ENCODE measurements around the gene C12orf76.
"Not testable (repeated sequence)": the region's sequence is repeated elsewhere in the genome, so short reads cannot be mapped to it uniquely, and the experiment has no call there.

The C12orf76 gene, protein sequence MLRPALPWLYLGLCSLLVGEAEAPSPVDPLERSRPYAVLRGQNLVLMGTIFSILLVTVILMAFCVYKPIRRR

DNA sequence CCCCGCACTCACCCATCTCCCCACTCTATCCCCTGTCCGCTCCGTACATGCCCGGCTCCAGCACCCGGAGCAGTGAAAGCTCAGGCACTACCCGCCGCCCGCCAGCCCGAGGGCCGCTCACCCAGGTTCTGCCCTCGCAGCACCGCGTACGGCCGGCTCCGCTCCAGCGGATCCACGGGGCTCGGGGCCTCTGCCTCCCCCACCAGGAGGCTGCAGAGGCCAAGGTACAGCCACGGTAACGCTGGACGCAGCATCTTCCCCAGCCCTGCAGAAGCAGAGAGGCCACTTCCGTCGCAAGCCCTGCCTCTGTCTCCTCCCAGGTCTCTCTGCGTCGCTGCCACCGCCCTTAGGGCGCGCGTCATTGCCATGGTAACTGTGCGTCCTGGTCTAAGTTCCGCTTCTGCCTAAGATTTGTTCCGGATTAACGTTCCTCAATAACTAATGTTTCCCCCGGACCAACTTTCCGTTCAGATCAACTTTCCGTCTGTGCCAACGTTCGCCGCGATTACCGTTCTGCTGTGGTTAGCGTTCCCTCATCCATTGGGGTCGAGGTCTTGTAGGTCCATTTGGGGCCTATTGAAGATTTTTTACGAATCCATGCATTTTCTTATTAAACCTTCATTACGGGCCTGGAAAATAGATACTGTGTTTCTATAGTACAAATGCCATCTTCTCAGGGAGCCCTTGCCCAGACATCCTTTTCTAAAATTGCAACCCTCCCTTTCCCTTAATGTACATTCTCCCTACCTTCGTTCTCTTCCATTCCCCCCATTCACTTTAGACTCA lies at the start of gene C12orf76:
TSS of gene C12orf76 (minus strand) at position 281 of the 786 bp plus-strand sequence. CDS start at position 254, 27 bp downstream.
- peak; percentile 96 for DNase-seq (ENCODE audit: low spot score)

DNA sequence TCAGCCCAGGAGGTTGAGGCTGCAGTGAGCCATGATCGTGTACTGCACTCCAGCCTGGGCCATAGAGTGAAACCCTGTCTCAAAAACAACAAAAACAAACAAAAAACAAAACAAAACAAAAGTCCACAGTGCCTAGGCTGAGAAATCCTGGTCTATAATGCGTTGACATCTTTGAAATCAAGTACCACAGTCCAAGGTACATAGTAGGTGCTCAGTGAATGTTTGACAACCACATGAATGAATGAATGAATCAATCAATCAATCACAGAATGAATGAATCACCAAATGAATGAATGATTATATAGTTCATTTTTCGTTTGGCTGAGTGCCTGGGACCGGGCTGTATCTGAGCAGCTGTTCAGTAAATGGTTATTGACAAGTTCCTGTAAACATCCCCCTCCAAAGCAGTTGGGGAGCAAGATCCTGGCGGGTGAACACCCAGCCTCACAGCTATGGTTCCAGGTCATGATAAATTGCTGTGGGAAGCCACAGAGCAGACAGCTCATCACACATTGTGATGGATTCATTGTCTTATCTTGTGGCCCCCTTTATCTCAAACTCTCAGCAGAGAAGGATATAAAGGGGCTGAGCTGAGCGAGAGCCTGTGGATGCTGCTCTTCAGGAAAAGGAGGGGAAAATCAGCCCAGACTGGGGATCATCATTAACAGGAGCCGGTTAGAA lies 45.4 kb upstream of the C12orf76 start:
- no peak for DNase-seq (ENCODE audit: low spot score)

DNA sequence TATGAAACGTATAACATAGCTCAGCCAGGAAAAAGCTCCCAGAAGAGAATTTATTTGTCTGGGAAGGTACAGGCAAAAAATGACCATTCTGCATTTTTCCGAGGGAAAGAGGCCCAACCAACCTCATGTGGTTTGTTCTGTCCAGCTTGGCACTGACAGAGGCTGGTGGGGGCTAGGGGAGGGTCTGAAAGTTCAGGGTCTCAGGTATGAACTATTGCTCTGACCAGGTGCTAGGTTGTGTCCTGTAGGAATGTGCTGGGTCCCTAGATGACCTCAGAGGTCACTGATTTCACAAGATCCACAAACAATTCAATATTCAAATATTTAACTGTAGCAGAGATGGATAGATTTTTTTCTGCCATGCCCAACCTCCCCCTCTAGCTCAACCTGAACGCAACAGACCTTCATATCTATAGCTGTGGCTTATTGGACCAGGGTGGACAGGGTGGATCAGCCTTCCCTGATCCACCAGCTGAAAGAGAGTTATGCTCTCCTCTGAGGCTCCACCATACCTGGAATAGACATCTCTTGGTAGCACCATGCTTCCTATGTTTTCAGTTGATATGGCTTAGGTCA lies 42.9 kb upstream of the C12orf76 start:
- no peak for DNase-seq (ENCODE audit: low spot score)

DNA sequence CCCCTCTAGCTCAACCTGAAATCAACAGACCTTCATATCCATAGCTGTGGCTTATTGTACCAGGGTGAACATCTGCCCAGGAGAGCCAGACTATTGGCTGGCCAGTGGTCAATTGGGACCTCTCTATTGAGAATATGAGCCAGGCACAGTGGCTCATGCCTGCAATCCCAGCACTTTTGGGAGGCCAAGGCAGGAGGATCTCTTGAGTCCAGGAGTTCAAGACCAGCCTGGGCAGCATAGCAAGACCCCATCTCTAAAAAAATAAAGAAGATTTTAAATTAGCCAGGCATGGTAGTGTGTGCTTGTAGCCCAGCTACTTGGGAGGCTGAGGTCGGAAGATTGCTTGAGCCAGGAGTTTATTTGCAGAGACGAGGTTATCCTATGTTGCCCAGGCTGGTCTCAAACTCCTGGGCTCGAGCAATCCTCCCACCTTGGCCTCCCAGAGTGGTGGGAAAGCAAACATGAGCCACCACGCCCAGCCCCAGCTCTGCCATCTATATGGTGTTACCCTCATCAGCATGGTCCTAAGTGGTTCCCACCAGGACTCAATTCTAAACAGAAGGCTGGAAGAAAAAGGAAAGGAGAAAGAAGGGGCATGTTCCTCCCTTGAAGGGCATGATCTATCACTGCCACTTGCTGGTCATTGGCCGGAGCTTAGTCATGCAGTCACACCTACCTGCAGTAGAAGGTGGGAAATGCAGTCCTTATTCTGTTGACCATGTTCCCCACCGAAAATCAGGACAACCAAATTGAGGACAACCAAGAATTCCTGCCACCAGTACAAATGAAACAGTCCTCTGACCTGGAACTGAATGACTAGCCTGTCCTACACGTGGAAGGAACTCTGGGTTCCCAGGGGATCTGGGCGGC lies 42.2 kb upstream of the C12orf76 start:
- no peak for DNase-seq (ENCODE audit: low spot score)

DNA sequence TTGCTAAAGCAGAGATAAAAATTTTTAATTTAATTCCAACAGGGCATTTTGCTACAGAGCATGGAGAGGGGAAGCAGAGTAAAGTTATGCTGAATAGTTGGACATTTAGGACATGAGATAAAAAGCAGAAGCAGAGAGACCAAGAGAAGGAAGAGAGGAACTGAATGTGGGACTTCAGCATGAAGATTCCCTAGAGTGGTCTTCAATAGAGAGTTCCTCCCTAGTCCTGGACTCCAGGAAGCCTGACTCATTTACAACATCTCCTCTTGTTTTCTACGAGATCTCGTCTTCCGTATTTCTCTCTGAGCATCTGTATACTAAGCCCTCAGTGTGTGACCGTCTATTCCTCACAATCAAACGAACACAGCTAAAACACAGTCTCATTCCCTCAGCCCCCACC lies 40.6 kb upstream of the C12orf76 start:
- DNase-seq (ENCODE audit: low spot score): no peak

DNA sequence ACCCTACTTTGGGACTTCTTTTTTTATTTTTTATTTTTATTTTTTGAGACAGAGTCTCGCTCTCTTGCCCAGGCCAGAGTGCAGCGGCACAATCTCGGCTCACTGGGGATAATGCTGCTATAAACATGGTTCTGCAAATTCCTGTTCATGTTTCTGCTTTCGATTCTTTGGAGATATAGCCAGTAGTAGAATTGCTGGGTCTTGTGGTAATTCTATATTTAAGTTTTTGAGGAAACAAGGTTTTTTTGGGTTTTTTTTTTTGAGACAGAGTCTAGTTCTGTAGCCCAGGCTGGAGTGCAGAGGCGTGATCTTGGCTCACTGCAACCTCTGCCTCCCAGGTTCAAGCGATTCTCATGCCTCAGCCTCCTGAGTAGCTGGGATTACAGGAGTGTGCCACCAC lies 39.9 kb upstream of the C12orf76 start:
- not testable (repeated sequence) for DNase-seq (ENCODE audit: low spot score)

DNA sequence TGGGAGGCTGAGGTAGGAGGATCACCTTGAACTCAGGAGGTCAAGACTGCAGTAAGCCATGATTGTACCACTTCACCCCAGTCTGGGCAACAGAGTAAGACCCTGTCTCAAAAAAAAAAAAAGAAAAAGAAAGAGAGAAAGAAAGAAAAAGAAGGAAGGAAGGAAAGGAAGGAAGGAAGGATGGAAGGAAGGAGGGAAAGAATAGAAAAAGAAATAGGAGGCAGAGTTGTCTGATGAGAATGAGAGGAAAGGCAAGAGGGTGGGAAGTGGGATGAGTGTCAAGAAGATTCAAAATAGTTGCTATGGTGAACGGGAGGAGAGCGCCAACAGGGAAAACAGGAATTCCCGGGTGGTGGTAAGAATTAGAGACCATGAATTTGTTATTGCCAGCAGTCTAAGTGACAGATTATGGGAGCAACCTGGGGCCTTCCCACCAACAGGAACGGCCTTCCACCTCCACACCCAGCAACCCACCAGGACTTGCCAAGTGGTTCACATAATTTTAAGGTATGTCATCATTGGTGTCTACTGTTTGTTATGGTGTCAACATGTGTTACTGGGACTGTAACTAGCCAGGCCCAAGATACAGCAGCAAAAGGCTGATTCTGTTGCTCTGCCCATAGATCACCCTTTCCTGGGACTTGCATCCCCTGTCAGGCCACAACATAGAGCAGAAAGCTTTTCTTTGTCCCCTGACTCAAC lies 36.1 kb upstream of the C12orf76 start:
- peak; percentile 43 for DNase-seq (ENCODE audit: low spot score)

DNA sequence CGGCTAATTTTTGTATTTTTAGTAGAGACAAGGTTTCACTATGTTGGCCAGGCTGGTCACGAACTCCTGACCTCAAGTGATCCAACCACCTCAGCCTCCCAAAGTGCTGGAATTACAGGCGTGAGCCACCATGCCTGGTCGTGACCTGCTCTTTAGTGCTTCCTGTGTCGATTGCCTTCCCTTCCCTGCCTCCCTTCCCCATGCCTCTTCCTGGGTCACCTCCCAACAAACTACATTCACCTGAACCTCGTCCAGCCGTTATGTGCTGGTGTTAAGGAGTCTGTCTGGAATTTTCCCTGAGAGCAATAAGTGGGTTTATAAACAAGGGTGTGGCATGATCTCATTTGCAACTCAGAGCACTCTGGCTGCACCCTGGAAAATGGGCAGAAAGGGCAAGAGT lies 32.1 kb upstream of the C12orf76 start:
- no peak for DNase-seq (ENCODE audit: low spot score)

DNA sequence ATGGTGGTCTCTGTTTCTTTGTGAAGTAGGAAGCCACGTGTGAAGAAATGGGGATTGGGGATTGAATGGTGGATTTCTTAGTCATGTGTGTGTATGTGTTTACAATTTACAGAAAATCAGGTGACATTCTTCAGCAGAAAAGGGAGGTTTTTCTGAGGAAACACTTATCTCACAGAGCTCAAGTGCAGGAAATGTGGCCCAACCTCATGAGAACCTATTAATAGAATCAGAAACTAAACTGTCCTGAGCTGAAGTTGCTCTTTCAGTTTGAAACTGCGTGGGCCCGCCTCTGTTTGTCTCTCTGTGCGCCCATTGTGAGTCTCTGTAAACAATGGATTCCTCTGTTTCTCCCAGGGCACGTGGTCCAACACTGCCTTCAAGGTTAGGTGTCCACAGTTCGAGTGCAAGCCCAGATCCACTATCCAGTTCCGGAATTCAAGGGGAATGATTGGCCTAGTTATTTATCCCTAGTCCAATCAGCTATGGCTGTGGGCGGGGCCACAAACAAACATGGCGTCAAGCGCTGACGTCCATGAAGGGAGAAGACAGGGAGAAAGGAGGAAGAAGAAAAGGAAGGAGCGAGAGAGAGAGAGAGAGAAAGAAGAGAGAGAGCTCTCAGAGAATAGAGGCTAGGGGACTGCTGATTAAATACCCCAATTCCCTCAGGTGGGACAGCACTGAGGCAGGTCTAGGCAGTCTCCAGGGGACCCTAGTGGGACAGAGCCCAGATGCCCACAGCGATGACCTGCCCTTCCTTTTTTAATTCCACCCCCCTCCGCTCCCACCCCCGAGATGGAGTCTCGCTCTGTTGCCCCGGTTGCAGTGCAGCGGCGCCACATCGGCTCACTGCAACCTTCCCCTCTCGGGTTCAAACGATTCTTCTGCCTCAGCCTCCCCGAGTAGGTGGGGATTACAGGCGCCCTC lies 31.4 kb upstream of the C12orf76 start:
- DNase-seq (ENCODE audit: low spot score): no peak

DNA sequence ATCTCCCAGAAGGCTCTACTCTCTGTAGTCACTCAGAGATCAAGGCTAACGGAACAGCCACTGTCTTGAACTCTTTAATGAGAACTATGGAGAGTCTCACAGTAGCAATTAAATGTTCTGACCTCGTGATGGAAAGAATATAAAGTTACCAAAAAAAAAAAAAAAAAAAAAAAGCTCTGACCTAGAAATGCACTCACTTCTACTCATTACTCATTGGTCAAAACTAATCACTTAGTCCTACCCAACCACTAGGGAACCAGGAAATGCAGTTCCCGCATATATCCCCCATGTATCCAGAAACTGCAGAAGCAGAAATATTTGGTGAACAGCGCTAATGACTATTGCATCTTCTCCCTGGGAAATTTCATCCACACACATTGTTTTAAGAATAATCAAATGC lies 29.5 kb upstream of the C12orf76 start:
- no peak for DNase-seq (ENCODE audit: low spot score)

DNA sequence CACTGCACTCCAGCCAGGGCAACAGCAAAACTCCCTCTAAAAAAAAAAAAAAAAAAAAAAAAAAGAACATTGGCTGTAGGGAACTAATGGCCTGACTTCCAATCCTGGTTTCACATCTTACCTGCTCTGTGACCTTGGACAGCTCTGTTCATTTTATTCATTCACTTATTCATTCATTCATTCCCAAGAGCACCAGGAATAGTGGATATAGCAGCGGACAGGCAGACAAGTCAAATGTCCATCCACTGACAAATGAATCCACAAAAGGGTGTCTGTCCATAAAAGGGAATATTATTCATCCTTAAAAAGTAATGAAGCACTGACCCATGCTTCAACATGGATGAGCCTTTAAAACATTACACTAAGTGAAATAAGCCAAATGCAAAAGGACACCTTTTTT lies 27.6 kb upstream of the C12orf76 start:
- DNase-seq (ENCODE audit: low spot score): no peak

DNA sequence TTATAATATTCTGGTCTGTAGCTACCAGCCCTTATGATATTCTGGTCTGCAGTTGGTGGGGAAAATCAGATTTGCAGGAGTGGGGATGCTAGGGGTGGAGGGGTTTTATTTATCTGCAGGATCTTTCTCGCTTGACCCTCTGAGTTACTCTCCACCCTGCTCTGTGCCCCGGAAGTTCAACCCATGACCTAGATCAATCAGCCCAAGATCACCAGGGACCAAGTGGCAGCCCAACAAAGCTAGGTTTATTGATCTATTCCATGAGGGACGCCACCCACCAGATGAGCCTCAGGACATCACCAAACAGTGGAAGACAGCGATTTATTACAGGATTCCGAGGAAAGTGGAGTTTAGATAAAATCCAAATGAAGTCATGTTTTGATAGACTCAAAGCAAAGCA lies 25.8 kb upstream of the C12orf76 start:
- no peak for DNase-seq (ENCODE audit: low spot score)

DNA sequence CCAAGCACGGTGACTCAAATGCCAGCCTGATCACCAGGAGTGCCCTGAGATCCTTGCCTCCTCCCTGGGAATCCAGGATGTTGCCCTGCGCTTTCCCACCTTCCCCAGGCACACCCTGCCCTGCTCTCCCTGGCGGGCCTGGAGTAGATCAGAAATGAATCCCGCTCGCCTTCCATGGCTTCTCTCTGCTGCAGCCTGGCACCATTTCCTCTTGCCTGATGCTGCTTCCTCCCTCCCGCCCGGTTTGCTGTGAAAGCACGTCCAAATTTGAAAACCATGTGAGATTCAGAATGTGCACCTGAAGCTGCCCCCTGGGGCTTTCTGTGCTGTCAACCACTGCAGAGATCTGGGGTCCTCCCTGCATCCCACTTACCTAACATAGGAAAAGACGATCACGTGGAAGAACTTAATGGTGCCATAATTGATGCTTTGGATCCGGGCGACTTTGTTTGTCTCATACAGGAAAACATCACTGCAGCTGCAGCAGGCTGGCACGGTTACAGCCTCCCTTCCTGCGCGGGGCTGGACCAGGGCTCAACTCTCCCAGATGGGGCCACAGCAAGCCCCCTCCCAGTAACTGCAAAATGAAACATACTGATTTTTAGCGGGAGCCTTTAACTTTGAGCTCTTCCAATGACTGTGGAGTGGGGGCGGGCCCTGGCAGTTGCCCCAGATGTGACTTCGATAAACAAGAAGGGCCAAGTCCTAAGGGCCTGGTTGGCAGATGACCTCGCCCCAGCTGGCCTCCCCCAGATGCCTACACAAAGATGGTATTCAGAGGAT lies 24.9 kb upstream of the C12orf76 start:
- peak; percentile 67 for DNase-seq (ENCODE audit: low spot score)

DNA sequence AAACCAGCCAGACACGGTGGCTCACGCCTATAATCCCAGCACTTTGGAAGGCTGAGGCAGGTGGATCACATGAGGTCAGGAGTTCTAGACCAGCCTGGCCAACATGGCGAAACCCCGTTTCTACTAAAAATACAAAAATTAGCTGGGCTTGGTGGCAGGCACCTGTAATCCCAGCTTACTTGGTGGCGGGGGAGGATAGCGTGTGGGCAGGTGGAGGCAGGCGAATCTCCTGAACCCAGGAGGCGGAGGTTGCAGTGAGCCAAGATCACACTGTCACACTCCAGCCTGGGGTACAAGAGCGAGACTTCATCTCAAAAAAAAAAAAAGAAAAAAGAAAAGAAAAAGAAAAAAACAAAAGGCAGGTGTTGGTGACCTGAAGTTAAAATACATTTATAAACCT lies 24.3 kb upstream of the C12orf76 start:
- not testable (repeated sequence) for DNase-seq (ENCODE audit: low spot score)

DNA sequence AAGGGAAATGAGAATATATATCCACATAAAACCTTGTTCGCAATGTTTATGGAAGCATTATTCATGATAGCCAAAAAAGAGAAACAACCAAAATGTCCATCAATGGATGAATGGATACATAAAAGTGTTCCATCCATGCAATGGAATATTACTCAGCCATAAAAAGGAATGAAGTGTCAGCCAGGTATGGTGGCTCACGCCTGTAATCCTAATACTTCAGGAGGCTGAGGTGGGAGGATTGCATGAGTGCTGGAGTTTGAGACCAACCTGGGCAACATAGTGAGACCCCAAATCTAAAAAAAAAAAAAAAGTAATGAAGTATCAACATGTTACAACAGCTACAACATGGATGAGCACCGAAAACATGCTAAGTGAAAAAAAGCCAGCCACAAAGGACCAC lies 23.6 kb upstream of the C12orf76 start:
- no peak for DNase-seq (ENCODE audit: low spot score)

DNA sequence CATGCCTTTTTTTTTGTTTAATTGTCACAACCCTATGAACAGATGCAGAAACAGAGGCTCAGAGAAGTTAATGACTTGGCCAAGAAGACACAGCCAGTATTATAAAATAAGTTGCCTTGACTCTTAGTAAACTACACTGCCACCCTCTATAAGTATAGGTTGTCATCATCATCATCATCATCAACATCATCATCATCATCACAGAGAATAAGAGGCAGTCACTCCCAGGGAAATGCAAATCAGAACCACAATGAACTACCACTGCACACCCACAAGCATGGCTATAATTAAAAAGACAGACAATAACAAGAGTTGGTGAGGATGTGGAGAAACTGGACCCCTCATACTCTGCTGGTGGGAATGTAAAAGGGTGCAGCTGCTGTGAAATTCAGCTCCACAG lies 23.2 kb upstream of the C12orf76 start:
- DNase-seq (ENCODE audit: low spot score): no peak

DNA sequence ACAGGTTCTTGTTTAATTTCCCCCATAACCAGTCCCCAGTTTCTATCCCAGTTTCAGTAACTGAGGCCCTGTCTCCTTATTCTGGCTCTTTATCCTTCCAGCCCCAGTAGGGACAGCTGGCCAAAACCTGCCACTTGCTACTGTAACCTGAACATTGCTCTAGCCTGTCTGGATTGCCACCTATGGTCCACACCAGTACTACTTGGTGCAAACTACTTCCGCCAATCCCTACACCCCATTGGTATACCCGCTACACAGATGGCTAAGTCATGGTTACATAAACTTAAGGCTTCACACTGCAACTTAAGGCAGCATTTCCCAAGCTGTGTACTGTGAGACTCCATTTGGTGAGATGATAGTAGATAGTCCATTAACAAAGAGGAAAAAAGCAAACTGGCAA lies 20.3 kb upstream of the C12orf76 start:
- DNase-seq (ENCODE audit: low spot score): no peak

DNA sequence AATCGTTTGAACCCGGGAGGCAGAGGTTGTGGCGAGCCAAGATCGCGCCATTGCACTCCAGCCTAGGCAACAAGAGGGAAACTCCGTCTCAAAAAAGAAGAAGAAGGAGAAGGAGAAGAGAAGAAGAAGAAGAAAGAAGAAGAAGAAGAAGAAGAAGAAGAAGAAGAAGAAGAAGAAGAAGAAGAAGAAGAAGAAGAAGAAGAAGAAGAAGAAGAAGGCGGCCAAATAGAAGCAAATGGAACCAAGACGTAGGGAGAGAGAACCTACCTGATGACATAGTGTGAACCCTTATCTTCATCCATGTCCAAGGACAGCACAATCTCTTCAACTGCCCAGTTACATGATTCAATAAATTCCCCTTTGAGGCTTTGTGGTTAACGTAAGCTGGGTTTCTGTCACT lies 19.8 kb upstream of the C12orf76 start:
- not testable (repeated sequence) for DNase-seq (ENCODE audit: low spot score)

DNA sequence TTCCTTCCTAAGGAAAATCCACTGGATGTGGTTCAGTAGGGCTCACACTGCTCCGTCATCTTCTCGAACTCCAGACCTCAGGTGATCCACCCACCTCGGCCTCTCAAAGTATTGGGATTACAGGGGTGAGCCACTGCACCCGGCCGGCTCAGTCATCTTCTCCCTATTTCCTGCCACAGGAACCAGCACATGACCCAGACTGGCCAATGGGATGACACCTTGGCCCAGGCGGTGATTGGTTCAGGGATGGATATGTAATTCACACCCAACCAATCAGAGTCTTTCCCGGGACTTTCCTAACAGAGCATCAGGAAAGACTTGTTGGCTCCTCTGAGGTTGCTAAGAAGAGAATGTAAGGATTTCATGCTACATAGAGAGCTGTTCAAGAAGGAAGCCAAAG lies 19.2 kb upstream of the C12orf76 start:
- no peak for DNase-seq (ENCODE audit: low spot score)

DNA sequence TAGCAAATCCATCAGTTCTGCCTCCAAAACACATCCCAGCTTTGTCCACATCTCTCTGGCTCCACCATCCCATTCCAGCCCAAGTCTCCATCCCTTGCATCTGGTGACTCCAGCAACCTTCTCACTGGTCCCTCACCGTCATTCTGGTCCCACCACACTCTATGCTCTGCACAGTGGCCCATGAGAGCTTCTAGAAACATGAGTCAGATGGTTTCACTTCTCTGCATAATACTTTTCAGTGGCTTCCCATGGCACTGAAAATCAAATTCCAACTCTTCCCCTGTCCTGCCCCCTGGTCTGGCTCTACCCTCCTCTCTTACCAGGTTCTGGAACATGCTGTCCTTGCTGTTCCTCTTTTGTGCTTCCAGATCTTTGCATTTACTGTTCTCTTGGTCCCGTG lies 17.2 kb upstream of the C12orf76 start:
- DNase-seq (ENCODE audit: low spot score): no peak
